Activated CD4-positive, alpha-beta memory T cell treated with anti-CD3 and anti-CD28 coated beads for 36 hours (primary cell): ENCODE results near the gene RNF125. TPM values are rescaled to one million over a fixed set of nuclear protein-coding genes. Genes with fewer than 3 reads are reported as not detected.
A peak's percentile ranks its signal among the peaks of the same experiment; 100 is the strongest.
"Not testable (repeated sequence)": the region's sequence is repeated elsewhere in the genome, so short reads cannot be mapped to it uniquely, and the experiment has no call there.

Experiments
- CTCF ChIA-PET: fragments of 350-600 bp; sonication (Branson Sonifier 250); formaldehyde crosslinking; loops from one replicate; lab custom pipeline; 2021; ENCODE audit warnings: antibody characterized with exemption, inconsistent platforms; lab: Charles Lee
- POLR2A ChIA-PET: fragments of 350-600 bp; sonication (Branson Sonifier 250); formaldehyde crosslinking; loops from one replicate; lab custom pipeline; 2021; ENCODE audit warnings: antibody characterized with exemption; lab: Charles Lee
- DNase-seq: peaks from one replicate; pipeline ENCODE4 v3.0.0-alpha.2; 2020
- H3K27ac Mint-ChIP-seq: one replicate; pipeline ENCODE4 v1.8.0; 2021; ENCODE audit warnings: mixed read lengths
- H3K27me3 Mint-ChIP-seq: one replicate; pipeline ENCODE4 v1.8.0; 2021; ENCODE audit warnings: mixed read lengths
- H3K36me3 Mint-ChIP-seq: one replicate; pipeline ENCODE4 v1.8.0; 2021; ENCODE audit warnings: mixed read lengths
- H3K4me1 Mint-ChIP-seq: one replicate; pipeline ENCODE4 v1.8.0; 2021; ENCODE audit warnings: low read depth, mixed read lengths
- H3K4me3 Mint-ChIP-seq: one replicate; pipeline ENCODE4 v1.8.0; 2021; ENCODE audit warnings: mild to moderate bottlenecking, mixed read lengths
- H3K9me3 Mint-ChIP-seq: one replicate; pipeline ENCODE4 v1.8.0; 2021; ENCODE audit warnings: mixed read lengths
- intact Hi-C: fragments of 100-400 bp; cut with micrococcal nuclease; formaldehyde crosslinking; loops from one replicate; pipeline ENCODE4 v1.15.1; 2023
- total RNA-seq, 2 experiments: library from RNA; stranded (reverse); gene quantifications; one replicate each; pipeline ENCODE4 v1.2.3, GENCODE V29; 2021

RNF125 gene
- total RNA-seq, 2 experiments from 2014 or later = 36.8 to 37.6 TPM

DNA sequence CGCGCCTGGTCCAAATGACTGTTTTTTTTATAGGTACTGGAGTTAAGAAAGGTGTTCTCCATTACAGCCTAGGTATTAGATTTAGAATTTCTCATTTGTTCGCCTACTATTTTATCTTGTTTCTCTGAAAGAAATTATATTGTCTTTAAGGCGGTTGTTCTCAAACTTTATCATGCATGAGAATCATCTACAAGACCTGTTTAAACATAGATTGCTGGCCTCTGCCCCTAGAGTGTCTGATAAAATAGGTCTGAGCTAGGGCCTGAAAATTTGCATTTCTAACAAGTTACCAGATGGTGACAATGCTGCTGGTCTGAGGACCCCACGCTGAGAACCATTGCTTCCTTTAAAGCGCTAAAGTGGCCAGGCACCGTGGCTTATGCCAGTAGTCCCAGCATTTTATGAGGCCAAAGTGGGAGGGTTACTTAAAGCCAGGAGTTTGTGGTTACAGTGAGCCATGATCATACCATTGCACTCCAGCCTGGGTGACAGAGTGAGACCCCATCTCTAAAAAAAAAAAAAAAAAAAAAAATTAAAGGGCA lies 39.1 kb downstream of the RNF125 start:
- POLR2A ChIA-PET = interaction anchor here (0.7 kb wide), 1 partner anchor 10 kb away, joined by 3 read pairs; no protein-coding TSS in a partner anchor
- peaks cover 42% of the 10 kb centered on the region for H3K36me3 Mint-ChIP-seq
- CTCF ChIA-PET = interaction anchor here (1.3 kb wide), 1 partner anchor 15 kb away, joined by 3 read pairs; no protein-coding TSS in a partner anchor
- no peaks in the 10 kb centered on the region for H3K9me3 Mint-ChIP-seq
- no peaks in the 10 kb centered on the region for H3K27me3 Mint-ChIP-seq
- intact Hi-C loops = no loop called here
- H3K4me3 Mint-ChIP-seq = no peak overlapping the region
- no peak overlapping the region for H3K27ac Mint-ChIP-seq
- DNase-seq = no peak
- peaks cover 44% of the 10 kb centered on the region for H3K4me1 Mint-ChIP-seq

DNA sequence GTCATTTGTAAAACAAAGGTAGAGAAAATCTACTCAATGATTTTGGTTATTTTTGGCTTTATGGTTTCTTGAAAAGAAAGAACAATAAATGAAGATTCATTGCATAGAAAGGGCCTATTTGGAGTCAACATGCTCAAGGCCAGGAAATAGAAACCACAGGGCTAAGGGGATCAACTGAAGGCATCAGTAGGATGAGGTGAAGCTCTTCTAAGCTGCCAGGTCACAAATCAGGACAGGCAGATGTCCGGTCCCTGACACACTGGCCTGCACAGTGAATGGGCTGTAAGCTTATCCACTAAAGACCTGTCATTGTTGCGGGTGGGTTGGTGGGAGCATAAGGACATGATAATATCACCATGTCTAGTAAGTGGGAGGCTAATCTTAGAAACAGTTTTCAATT lies 41.4 kb downstream of the RNF125 start:
- no peaks in the 10 kb centered on the region for H3K27me3 Mint-ChIP-seq
- no peak overlapping the region for H3K4me3 Mint-ChIP-seq
- H3K4me1 Mint-ChIP-seq = peaks cover 41% of the 10 kb centered on the region
- intact Hi-C loops = no loop called here
- peak overlapping the region; percentile 71 for H3K27ac Mint-ChIP-seq
- DNase-seq = no peak
- H3K36me3 Mint-ChIP-seq = peaks cover 38% of the 10 kb centered on the region
- no peaks in the 10 kb centered on the region for H3K9me3 Mint-ChIP-seq
- ChIA-PET POLR2A (no interaction called here), CTCF (interaction anchor here (1.4 to 3.9 kb wide), 2 partner anchors 10 to 12 kb away, joined by 4 to 16 read pairs; no protein-coding TSS in a partner anchor)

DNA sequence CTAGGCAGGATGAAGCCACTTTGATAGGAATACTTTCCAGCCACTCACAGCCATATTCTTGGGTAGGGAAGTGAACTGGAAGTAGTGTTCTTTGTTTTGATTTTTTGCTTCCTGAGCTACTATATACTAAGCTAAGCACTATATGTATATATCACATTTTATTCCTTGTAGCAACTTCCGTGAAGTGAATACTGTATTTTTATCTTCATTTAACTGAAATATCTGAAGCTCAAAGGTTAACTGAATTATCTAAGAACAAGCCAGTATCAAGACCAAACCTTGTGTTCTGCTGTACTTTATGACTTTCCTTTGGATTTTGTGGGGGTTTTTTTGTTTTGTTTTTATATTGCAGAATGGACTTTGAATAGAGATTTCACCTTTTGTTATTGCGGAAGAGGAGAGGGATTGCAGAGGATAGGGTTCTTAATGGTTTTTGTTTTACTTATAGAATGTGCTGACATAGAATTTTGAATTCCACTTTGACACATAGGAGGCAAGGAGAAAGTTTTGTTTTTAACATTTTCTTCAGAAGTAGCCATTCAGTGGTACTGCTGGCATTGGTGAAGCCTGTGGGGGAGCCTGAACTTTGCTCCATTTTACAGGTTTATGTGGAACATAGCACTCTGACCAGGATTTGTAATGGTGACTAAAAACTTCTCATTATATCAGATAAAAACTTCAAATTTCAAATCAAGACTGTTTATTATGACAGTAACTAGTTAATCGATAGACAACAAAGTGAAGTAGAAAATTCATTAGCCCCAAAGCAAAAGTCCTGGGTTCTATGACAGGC lies 48.9 kb downstream of the RNF125 start:
- POLR2A ChIA-PET = interaction anchor here (0.5 kb wide), 1 partner anchor 10 kb away, joined by 3 read pairs; no protein-coding TSS in a partner anchor
- H3K9me3 Mint-ChIP-seq = no peaks in the 10 kb centered on the region

GRCh38 chr18:32072321-32072720 lies 53.7 kb downstream of the RNF125 start:
- Mint-ChIP-seq H3K4me1 (peaks cover 27% of the 10 kb centered on the region), H3K27ac (peak overlapping the region; percentile 13), H3K27me3 (no peaks in the 10 kb centered on the region), H3K4me3 (no peak overlapping the region), H3K9me3 (no peaks in the 10 kb centered on the region), H3K36me3 (peaks cover 34% of the 10 kb centered on the region)
- CTCF ChIA-PET = interaction anchor here (0.9 to 2.2 kb wide), 21 partner anchors 10 to 130 kb away, joined by 3 to 34 read pairs (median 6); partner anchors contain the start of genes RNF125, RNF138 and TRAPPC8
- no peak for DNase-seq
- intact Hi-C loops = no loop called here
- POLR2A ChIA-PET = interaction anchor here (1.2 to 3.4 kb wide), 2 partner anchors 12 to 53 kb away, joined by 3 to 16 read pairs; partner anchors contain the start of gene RNF125

More for the DNA sequence above, 48.9 kb downstream of the RNF125 start:
- no peak for DNase-seq
- Mint-ChIP-seq H3K27ac (no peak overlapping the region), H3K4me1 (peaks cover 11% of the 10 kb centered on the region), H3K27me3 (no peaks in the 10 kb centered on the region), H3K4me3 (no peak overlapping the region), H3K36me3 (peaks cover 27% of the 10 kb centered on the region)
- intact Hi-C loops = no loop called here
- CTCF ChIA-PET = no interaction called here

GRCh38 chr18:32074206-32074605 lies 55.6 kb downstream of the RNF125 start:
- ChIA-PET CTCF (interaction anchor here (1.0 to 1.3 kb wide), 2 partner anchors 11 to 55 kb away, joined by 3 to 9 read pairs; partner anchors contain the start of gene RNF125), POLR2A (interaction anchor here (3.4 kb wide), 1 partner anchor 55 kb away, joined by 16 read pairs; the partner anchor contains the start of gene RNF125)
- Mint-ChIP-seq H3K4me3 (no peak overlapping the region), H3K36me3 (peaks cover 27% of the 10 kb centered on the region), H3K27me3 (no peaks in the 10 kb centered on the region), H3K9me3 (no peaks in the 10 kb centered on the region), H3K4me1 (peaks cover 27% of the 10 kb centered on the region), H3K27ac (peak overlapping the region; percentile 73)
- intact Hi-C loops = loop anchor here (1.0 to 2.0 kb wide), 4 partner anchors 11 to 131 kb away; partner anchors contain the start of gene TRAPPC8
- DNase-seq = no peak

- Mint-ChIP-seq H3K36me3 (peaks cover 17% of the 10 kb centered on the region), H3K27ac (no peak overlapping the region), H3K4me3 (no peak overlapping the region), H3K4me1 (peaks cover 16% of the 10 kb centered on the region), H3K9me3 (no peaks in the 10 kb centered on the region), H3K27me3 (no peaks in the 10 kb centered on the region)
- intact Hi-C loops = no loop called here
- ChIA-PET CTCF (no interaction called here), POLR2A (no interaction called here)
- no peak for DNase-seq
Observed at GRCh38 chr18:32078845-32079244, 60.2 kb downstream of the RNF125 start.

- ChIA-PET CTCF (no interaction called here), POLR2A (no interaction called here)
Observed at GRCh38 chr18:32081881-32082280, 63.3 kb downstream of the RNF125 start.

GRCh38 chr18:32083781-32084180 lies 65.2 kb downstream of the RNF125 start:
- CTCF ChIA-PET = interaction anchor here (2.2 kb wide), 1 partner anchor 65 kb away, joined by 13 read pairs; the partner anchor contains the start of gene RNF125
- H3K4me3 Mint-ChIP-seq = no peak overlapping the region
- intact Hi-C loops = no loop called here
- peaks cover 33% of the 10 kb centered on the region for H3K4me1 Mint-ChIP-seq
- no peaks in the 10 kb centered on the region for H3K9me3 Mint-ChIP-seq
- POLR2A ChIA-PET = interaction anchor here (0.8 to 3.1 kb wide), 5 partner anchors 8 to 65 kb away, joined by 3 to 19 read pairs (median 4); partner anchors contain the start of genes RNF125 and RNF138
- no peak for DNase-seq
- no peaks in the 10 kb centered on the region for H3K27me3 Mint-ChIP-seq
- peaks cover 5% of the 10 kb centered on the region for H3K36me3 Mint-ChIP-seq
- no peak overlapping the region for H3K27ac Mint-ChIP-seq

More at GRCh38 chr18:32081881-32082280, 63.3 kb downstream of the RNF125 start:
- Mint-ChIP-seq H3K9me3 (no peaks in the 10 kb centered on the region), H3K27ac (no peak overlapping the region), H3K4me1 (peaks cover 24% of the 10 kb centered on the region), H3K27me3 (no peaks in the 10 kb centered on the region), H3K36me3 (peaks cover 3% of the 10 kb centered on the region), H3K4me3 (no peak overlapping the region)
- intact Hi-C loops = no loop called here
- no peak for DNase-seq

DNA sequence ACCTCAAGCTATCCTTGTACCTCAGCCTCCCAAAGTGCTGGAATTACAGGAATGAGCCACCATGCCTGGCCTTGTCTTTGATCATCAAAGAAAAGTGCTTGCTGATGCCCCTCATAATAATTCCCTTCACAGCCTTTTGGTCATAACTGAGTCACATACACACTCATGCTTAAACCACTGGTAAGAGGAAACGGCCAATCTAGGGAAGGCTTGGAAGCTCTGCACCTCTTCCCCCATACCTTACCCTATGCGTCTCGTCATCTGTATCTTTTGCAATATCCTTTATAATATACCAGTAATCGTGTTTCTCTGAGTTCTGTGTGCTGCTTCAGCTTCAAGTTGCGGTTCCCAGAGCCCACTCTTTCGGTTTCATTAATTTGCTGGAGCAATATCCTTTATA lies 68.3 kb downstream of the RNF125 start:
- no peak overlapping the region for H3K27ac Mint-ChIP-seq
- peaks cover 35% of the 10 kb centered on the region for H3K4me1 Mint-ChIP-seq
- POLR2A ChIA-PET = no interaction called here
- no peak overlapping the region for H3K4me3 Mint-ChIP-seq
- no peak for DNase-seq
- CTCF ChIA-PET = interaction anchor here (1.2 kb wide), 1 partner anchor 9 kb away, joined by 5 read pairs; no protein-coding TSS in a partner anchor
- peaks cover 2% of the 10 kb centered on the region for H3K36me3 Mint-ChIP-seq
- H3K9me3 Mint-ChIP-seq = no peaks in the 10 kb centered on the region
- H3K27me3 Mint-ChIP-seq = no peaks in the 10 kb centered on the region
- intact Hi-C loops = no loop called here

GRCh38 chr18:32090831-32091230 lies 72.2 kb downstream of the RNF125 start:
- POLR2A ChIA-PET = interaction anchor here (1.2 to 1.5 kb wide), 2 partner anchors 42 to 72 kb away, joined by 6 to 8 read pairs; partner anchors contain the start of gene RNF125
- not testable (repeated sequence) for H3K27me3 Mint-ChIP-seq, H3K9me3 Mint-ChIP-seq, H3K4me3 Mint-ChIP-seq, DNase-seq
- CTCF ChIA-PET = interaction anchor here (1.1 to 2.4 kb wide), 3 partner anchors 18 to 72 kb away, joined by 3 to 15 read pairs (median 5); partner anchors contain the start of gene RNF125
- H3K36me3 Mint-ChIP-seq = peaks cover 30% of the 10 kb centered on the region
- H3K27ac Mint-ChIP-seq = peak overlapping the region; percentile 18
- peaks cover 37% of the 10 kb centered on the region for H3K4me1 Mint-ChIP-seq
- intact Hi-C loops = loop anchor here (10.0 kb wide), 1 partner anchor 406 kb away; the partner anchor contains the start of gene B4GALT6

DNA sequence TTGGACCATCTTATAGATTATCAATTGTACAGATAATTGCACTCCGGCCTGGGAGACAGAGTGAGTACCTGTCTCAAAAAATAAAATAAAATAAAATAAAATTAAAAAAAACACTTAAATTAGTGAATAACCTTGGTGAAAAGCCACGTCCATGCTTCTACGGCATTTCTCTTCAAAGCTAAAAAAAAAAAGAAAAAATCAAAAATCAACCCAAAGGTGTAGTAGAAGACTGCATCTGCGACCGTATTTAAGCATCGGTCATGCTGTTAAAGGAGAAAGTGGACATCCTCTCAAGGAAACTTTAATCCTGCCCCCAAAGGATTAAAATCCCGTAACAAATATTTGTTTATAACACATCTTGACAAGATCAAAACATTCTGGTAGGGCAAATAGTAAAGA lies 72.7 kb downstream of the RNF125 start:
- H3K4me1 Mint-ChIP-seq = peaks cover 39% of the 10 kb centered on the region

More for the DNA sequence above, 72.7 kb downstream of the RNF125 start:
- H3K36me3 Mint-ChIP-seq = peaks cover 34% of the 10 kb centered on the region
- no peaks in the 10 kb centered on the region for H3K9me3 Mint-ChIP-seq
- POLR2A ChIA-PET = interaction anchor here (0.9 to 2.6 kb wide), 9 partner anchors 8 to 149 kb away, joined by 3 to 44 read pairs (median 5); partner anchors contain the start of genes RNF125 and TRAPPC8
- H3K4me3 Mint-ChIP-seq = peak overlapping the region; percentile 97
- peak overlapping the region; percentile 98 for H3K27ac Mint-ChIP-seq
- no peak for DNase-seq
- no peaks in the 10 kb centered on the region for H3K27me3 Mint-ChIP-seq
- intact Hi-C loops = loop anchor here (10.0 kb wide), 1 partner anchor 407 kb away; the partner anchor contains the start of gene B4GALT6
- CTCF ChIA-PET = interaction anchor here (1.1 to 2.4 kb wide), 4 partner anchors 19 to 72 kb away, joined by 3 to 15 read pairs (median 6); partner anchors contain the start of gene RNF125
